Measurements from ENCODE around the gene BCAR1.

- TF ChIP-seq EP300 (conservative IDR thresholded peaks at IDR 0.05; ENCODE audit: poor library complexity, severe bottlenecking): no peak
- no peak for TF ChIP-seq POLR2AphosphoS5 (IDR thresholded peaks at IDR 0.05)
- TF ChIP-seq, protein P1, sequence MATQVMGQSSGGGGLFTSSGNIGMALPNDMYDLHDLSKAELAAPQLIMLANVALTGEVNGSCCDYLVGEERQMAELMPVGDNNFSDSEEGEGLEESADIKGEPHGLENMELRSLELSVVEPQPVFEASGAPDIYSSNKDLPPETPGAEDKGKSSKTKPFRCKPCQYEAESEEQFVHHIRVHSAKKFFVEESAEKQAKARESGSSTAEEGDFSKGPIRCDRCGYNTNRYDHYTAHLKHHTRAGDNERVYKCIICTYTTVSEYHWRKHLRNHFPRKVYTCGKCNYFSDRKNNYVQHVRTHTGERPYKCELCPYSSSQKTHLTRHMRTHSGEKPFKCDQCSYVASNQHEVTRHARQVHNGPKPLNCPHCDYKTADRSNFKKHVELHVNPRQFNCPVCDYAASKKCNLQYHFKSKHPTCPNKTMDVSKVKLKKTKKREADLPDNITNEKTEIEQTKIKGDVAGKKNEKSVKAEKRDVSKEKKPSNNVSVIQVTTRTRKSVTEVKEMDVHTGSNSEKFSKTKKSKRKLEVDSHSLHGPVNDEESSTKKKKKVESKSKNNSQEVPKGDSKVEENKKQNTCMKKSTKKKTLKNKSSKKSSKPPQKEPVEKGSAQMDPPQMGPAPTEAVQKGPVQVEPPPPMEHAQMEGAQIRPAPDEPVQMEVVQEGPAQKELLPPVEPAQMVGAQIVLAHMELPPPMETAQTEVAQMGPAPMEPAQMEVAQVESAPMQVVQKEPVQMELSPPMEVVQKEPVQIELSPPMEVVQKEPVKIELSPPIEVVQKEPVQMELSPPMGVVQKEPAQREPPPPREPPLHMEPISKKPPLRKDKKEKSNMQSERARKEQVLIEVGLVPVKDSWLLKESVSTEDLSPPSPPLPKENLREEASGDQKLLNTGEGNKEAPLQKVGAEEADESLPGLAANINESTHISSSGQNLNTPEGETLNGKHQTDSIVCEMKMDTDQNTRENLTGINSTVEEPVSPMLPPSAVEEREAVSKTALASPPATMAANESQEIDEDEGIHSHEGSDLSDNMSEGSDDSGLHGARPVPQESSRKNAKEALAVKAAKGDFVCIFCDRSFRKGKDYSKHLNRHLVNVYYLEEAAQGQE (IDR thresholded peaks at IDR 0.05; ENCODE audit: borderline replicate concordance): no peak
- TF ChIP-seq SMC3 (conservative IDR thresholded peaks at IDR 0.05; ENCODE audit: poor library complexity): no peak
- TF ChIP-seq, protein P2, sequence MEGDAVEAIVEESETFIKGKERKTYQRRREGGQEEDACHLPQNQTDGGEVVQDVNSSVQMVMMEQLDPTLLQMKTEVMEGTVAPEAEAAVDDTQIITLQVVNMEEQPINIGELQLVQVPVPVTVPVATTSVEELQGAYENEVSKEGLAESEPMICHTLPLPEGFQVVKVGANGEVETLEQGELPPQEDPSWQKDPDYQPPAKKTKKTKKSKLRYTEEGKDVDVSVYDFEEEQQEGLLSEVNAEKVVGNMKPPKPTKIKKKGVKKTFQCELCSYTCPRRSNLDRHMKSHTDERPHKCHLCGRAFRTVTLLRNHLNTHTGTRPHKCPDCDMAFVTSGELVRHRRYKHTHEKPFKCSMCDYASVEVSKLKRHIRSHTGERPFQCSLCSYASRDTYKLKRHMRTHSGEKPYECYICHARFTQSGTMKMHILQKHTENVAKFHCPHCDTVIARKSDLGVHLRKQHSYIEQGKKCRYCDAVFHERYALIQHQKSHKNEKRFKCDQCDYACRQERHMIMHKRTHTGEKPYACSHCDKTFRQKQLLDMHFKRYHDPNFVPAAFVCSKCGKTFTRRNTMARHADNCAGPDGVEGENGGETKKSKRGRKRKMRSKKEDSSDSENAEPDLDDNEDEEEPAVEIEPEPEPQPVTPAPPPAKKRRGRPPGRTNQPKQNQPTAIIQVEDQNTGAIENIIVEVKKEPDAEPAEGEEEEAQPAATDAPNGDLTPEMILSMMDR (IDR thresholded peaks at IDR 0.05; ENCODE audit: poor library complexity, severe bottlenecking): no peak
- TF ChIP-seq EZH2 (IDR thresholded peaks at IDR 0.05; ENCODE audit: borderline replicate concordance, insufficient read depth, low read length, poor library complexity, severe bottlenecking): no peak
Observed at GRCh38 chr16:75260851-75261589, 9.6 kb upstream of the BCAR1 start.

Measured in neural cell (in vitro differentiated cells).